ENCODE data around the gene EID3. TPM values are rescaled to one million over a fixed set of nuclear protein-coding genes. Genes with fewer than 3 reads are reported as not detected.
"Not testable (repeated sequence)": the region's sequence is repeated elsewhere in the genome, so short reads cannot be mapped to it uniquely, and the experiment has no call there.

EID3 gene
- total RNA-seq, 1 donor from 2014 or later: 6.2 TPM

DNA sequence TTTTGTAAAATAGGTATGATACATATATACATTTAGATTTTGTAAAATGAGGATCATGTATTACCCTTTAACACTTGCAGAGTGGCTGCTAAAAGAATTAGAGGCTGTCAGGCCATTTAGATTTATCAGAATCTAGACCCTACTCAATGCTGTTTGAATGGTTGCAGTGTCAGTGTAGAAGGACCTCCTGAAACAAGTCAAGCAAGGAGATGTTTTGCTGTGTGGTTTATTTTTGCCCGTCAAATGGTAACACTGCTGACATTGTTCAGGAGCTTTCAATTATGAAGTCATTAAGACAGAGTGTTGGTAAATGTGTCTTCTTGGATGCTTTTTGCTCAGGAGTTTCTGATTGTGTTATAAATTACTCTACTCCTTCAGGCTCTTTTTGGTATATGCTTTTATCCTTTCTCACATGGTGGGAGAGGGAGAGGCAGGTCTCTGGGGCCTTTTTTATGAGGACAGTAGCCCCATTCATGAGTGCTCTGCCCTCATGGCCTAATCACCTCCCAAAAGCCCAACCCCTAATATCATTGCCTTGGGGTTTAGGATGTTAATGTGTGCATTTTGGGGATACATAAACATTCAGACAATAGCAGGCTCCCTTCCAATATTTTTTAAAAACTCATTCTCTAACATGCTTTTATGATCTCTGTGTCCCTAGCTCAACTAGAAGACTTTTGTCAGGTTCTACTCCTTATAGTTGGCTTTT lies 16.5 kb downstream of the EID3 start:
- Mint-ChIP-seq H3K4me3 (no peak overlapping the region), H3K27me3 (no peaks in the 10 kb centered on the region), H3K4me1 (no peaks in the 10 kb centered on the region), H3K36me3 (ENCODE audit: low read depth) (peaks cover 78% of the 10 kb centered on the region), H3K27ac (no peak overlapping the region), H3K9me3 (no peaks in the 10 kb centered on the region)
- intact Hi-C loops (cut with micrococcal nuclease): loop anchor here (10.0 kb wide), 1 partner anchor 815 kb away; no protein-coding TSS in a partner anchor
- POLR2A ChIA-PET: interaction anchor here (0.7 kb wide), 1 partner anchor 26 kb away, joined by 3 read pairs; no protein-coding TSS in a partner anchor
- ATAC-seq (ENCODE audit: low read depth): no peak
- DNase-seq: no peak
- TF ChIP-seq, protein P1, sequence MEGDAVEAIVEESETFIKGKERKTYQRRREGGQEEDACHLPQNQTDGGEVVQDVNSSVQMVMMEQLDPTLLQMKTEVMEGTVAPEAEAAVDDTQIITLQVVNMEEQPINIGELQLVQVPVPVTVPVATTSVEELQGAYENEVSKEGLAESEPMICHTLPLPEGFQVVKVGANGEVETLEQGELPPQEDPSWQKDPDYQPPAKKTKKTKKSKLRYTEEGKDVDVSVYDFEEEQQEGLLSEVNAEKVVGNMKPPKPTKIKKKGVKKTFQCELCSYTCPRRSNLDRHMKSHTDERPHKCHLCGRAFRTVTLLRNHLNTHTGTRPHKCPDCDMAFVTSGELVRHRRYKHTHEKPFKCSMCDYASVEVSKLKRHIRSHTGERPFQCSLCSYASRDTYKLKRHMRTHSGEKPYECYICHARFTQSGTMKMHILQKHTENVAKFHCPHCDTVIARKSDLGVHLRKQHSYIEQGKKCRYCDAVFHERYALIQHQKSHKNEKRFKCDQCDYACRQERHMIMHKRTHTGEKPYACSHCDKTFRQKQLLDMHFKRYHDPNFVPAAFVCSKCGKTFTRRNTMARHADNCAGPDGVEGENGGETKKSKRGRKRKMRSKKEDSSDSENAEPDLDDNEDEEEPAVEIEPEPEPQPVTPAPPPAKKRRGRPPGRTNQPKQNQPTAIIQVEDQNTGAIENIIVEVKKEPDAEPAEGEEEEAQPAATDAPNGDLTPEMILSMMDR (IDR thresholded peaks at IDR 0.05): no peak
- CTCF ChIA-PET: interaction anchor here (1.5 kb wide), 1 partner anchor 62 kb away, joined by 4 read pairs; no protein-coding TSS in a partner anchor

DNA sequence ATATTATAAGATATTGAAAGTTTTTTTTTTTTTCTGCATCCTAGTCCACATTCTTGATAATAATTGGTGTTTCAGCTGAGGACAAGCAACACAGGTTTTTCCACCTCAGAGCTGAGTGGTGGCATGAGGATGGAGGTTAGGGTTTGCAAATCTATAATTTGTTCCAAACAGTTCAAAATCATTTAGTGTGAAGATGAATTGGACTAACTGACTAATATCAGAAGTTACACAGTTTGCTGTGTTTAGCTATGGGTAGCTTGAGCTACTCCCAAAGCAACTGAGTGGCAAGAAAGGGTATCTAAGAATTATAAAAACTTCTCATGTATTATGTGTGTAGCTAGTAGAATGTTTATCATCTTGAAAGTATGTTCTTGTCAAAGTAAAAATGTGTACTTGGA lies 17.1 kb downstream of the EID3 start:
- ChIA-PET POLR2A (interaction anchor here (0.7 kb wide), 1 partner anchor 27 kb away, joined by 3 read pairs; no protein-coding TSS in a partner anchor), CTCF (interaction anchor here (1.5 kb wide), 1 partner anchor 61 kb away, joined by 4 read pairs; no protein-coding TSS in a partner anchor)
- H3K9me3 Mint-ChIP-seq: no peaks in the 10 kb centered on the region
- intact Hi-C loops (cut with micrococcal nuclease): loop anchor here (10.0 kb wide), 1 partner anchor 814 kb away; no protein-coding TSS in a partner anchor
- TF ChIP-seq, protein P1 (IDR thresholded peaks at IDR 0.05): no peak
- peaks cover 77% of the 10 kb centered on the region for H3K36me3 Mint-ChIP-seq (ENCODE audit: low read depth)
- no peaks in the 10 kb centered on the region for H3K4me1 Mint-ChIP-seq
- no peak overlapping the region for H3K27ac Mint-ChIP-seq
- DNase-seq: no peak
- no peak for ATAC-seq (ENCODE audit: low read depth)
- no peak overlapping the region for H3K4me3 Mint-ChIP-seq
- H3K27me3 Mint-ChIP-seq: no peaks in the 10 kb centered on the region

DNA sequence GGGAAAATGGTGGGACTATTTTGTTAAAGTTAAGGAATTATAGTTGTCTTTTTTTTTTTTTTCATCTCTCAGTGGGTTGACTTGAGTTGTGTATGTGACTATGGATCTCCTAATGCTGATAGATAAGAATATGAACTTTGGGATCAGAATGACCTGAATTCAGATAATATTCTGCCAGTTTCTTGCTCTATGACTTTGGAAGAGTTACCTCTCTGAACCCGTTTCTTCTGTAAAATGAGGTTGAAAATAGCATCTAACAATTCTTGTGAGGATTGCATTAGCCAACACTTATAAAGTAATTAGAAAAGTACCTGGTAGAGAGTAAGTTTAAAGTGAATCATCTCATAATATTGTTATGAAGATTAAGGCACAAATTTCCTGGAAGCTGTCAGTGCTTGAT lies 18.4 kb downstream of the EID3 start:
- Mint-ChIP-seq H3K4me3 (no peak overlapping the region), H3K4me1 (no peaks in the 10 kb centered on the region), H3K27me3 (no peaks in the 10 kb centered on the region), H3K27ac (no peak overlapping the region), H3K36me3 (ENCODE audit: low read depth) (peaks cover 79% of the 10 kb centered on the region), H3K9me3 (no peaks in the 10 kb centered on the region)
- intact Hi-C loops (cut with micrococcal nuclease): loop anchor here (10.0 kb wide), 1 partner anchor 813 kb away; no protein-coding TSS in a partner anchor
- CTCF ChIA-PET: interaction anchor here (1.5 kb wide), 1 partner anchor 60 kb away, joined by 4 read pairs; no protein-coding TSS in a partner anchor
- POLR2A ChIA-PET: no interaction called here
- DNase-seq: no peak
- TF ChIP-seq, protein P1 (IDR thresholded peaks at IDR 0.05): no peak
- no peak for ATAC-seq (ENCODE audit: low read depth)

DNA sequence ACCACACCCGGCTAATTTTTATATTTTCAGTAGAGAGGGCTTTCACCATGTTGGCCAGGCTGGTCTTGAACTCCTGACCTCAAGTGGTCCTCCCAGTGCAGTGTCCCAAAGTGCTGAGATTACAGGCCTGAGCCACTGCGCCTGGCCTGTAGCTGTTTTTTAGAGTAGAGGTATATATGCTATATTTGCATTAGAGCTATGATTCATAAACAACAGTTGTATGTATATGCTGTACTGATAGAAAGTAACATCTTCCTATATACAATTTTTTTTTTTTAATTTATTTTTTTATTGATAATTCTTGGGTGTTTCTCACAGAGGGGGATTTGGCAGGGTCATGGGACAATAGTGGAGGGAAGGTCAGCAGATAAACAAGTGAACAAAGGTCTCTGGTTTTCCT lies 19.0 kb downstream of the EID3 start:
- H3K27ac Mint-ChIP-seq; H3K27me3 Mint-ChIP-seq; H3K4me1 Mint-ChIP-seq; H3K9me3 Mint-ChIP-seq; DNase-seq; ATAC-seq (ENCODE audit: low read depth); POLR2A ChIA-PET; CTCF ChIA-PET; H3K4me3 Mint-ChIP-seq: not testable (repeated sequence)
- intact Hi-C loops (cut with micrococcal nuclease): loop anchor here (10.0 kb wide), 1 partner anchor 812 kb away; no protein-coding TSS in a partner anchor
- H3K36me3 Mint-ChIP-seq (ENCODE audit: low read depth): peaks cover 79% of the 10 kb centered on the region

DNA sequence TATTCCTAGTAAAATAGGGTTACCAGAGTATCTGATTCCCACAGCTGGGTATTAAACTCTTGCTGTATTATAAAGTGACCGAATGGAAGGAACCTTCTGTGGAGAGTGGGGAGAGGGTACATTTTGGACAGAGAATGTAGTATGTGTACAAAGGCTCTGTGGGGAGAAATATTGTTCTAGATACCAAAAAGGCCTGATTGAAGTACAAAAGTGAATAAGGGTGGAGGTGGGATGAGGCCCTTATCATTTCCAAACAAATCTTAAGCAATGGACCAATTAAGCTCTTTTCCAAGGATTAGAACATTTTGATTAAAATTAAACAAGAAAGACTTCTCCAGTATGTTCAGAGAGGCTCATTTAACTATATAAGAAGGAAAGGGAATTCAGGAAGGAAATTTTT lies 20.4 kb downstream of the EID3 start:
- H3K27ac Mint-ChIP-seq: no peak overlapping the region
- ATAC-seq (ENCODE audit: low read depth) (no peak), DNase-seq (no peak)
- ChIA-PET CTCF (no interaction called here), POLR2A (interaction anchor here (0.8 kb wide), 1 partner anchor 12 kb away, joined by 3 read pairs; no protein-coding TSS in a partner anchor)
- H3K27me3 Mint-ChIP-seq: no peaks in the 10 kb centered on the region
- TF ChIP-seq, protein P1 (IDR thresholded peaks at IDR 0.05): no peak
- H3K36me3 Mint-ChIP-seq (ENCODE audit: low read depth): peaks cover 75% of the 10 kb centered on the region
- H3K4me1 Mint-ChIP-seq: no peaks in the 10 kb centered on the region
- H3K4me3 Mint-ChIP-seq: no peak overlapping the region
- H3K9me3 Mint-ChIP-seq: no peaks in the 10 kb centered on the region
- intact Hi-C loops (cut with micrococcal nuclease): loop anchor here (10.0 kb wide), 1 partner anchor 811 kb away; no protein-coding TSS in a partner anchor

DNA sequence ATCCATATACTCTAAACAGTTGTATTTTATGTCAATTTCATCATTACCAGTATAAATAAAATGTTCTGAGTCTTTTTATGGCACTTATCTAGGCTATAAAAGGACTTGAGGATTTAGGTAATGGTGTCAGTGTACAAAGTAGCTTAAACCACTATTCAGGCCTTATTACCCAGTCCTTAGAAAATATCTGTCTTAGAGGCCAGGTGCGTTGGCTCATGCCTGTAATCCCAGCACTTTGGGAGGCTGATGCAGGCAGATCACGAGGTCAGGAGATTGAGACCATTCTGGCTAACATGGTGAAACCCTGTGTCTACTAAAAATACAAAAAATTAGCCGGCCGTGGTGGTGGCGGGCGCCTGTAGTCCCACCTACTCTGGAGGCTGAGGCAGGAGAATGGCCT lies 24.7 kb downstream of the EID3 start:
- POLR2A ChIA-PET: interaction anchor here (0.7 to 1.0 kb wide), 2 partner anchors 41 to 109 kb away, joined by 3 to 10 read pairs; no protein-coding TSS in a partner anchor
- H3K27ac Mint-ChIP-seq; ATAC-seq (ENCODE audit: low read depth); H3K27me3 Mint-ChIP-seq; H3K4me1 Mint-ChIP-seq; H3K9me3 Mint-ChIP-seq; DNase-seq; H3K4me3 Mint-ChIP-seq; CTCF ChIA-PET: not testable (repeated sequence)
- intact Hi-C loops (cut with micrococcal nuclease): loop anchor here (10.0 kb wide), 1 partner anchor 807 kb away; no protein-coding TSS in a partner anchor
- H3K36me3 Mint-ChIP-seq (ENCODE audit: low read depth): peaks cover 58% of the 10 kb centered on the region

Data from activated B cell treated with CpG ODN at 0.5 μM for 24 hours (primary cell).